Common myeloid progenitor, CD34-positive (primary cell): Measurements from ENCODE around the gene PTPRN2.

Source experiments
- CTCF ChIA-PET: fragments of 350-600 bp; sonication (Branson Sonifier 250); formaldehyde crosslinking; loops from one replicate; lab custom pipeline; 2021; ENCODE audit warnings: antibody characterized with exemption; lab: Charles Lee
- POLR2A ChIA-PET: fragments of 350-600 bp; sonication (Branson Sonifier 250); formaldehyde crosslinking; loops from one replicate; lab custom pipeline; 2021; ENCODE audit warnings: antibody characterized with exemption; lab: Charles Lee
- DNase-seq, 3 donors: peaks; one replicate each; pipeline versions ENCODE4 v3.0.0 to v3.0.0-alpha.2; 2013
- H3K27ac ChIP-seq, 2 experiments: 1 replicate in 1 of 2; 2 replicates in 1 of 2; pipeline ENCODE4 v1.7.0; 2013; ENCODE audit warnings: inconsistent platforms in 2 of 2, low read length in 2 of 2, mild to moderate bottlenecking in 2 of 2, low read depth in 1 of 2, moderate library complexity in 1 of 2; ENCODE audit not compliant: severe bottlenecking in 2 of 2, insufficient read depth in 1 of 2, poor library complexity in 1 of 2
- H3K27me3 ChIP-seq, 5 experiments: replicated peaks in 2 of 5; 1 replicate in 3 of 5; 2 replicates in 2 of 5; pipeline versions ENCODE4 v1.6.1 to v1.7.0; 2013; ENCODE audit warnings: low read length in 4 of 5, mild to moderate bottlenecking in 2 of 5, moderate library complexity in 2 of 5, inconsistent platforms in 1 of 5; ENCODE audit not compliant: insufficient read depth in 5 of 5, control insufficient read depth in 4 of 5
- H3K36me3 ChIP-seq, 4 experiments: 1 replicate in 2 of 4; 2 replicates in 2 of 4; pipeline versions ENCODE4 v1.6.1 to v1.7.0; 2013; ENCODE audit warnings: low read length in 3 of 4, control low read depth in 1 of 4, mild to moderate bottlenecking in 1 of 4; ENCODE audit not compliant: control insufficient read depth in 4 of 4, insufficient read depth in 4 of 4
- H3K4me1 ChIP-seq, 4 experiments: 1 replicate in 3 of 4; 2 replicates in 1 of 4; pipeline versions ENCODE4 v1.6.1 to v1.7.1; 2013; ENCODE audit warnings: low read length in 3 of 4, mild to moderate bottlenecking in 3 of 4, control low read depth in 1 of 4, inconsistent platforms in 1 of 4, moderate library complexity in 1 of 4; ENCODE audit not compliant: control insufficient read depth in 4 of 4, insufficient read depth in 4 of 4; ENCODE audit errors: control extremely low read depth in 1 of 4
- H3K4me3 ChIP-seq, 7 experiments: 1 replicate in 4 of 7; 2 replicates in 3 of 7; pipeline versions ENCODE4 v1.5.1 to v1.7.0; 2013; ENCODE audit warnings: mild to moderate bottlenecking in 7 of 7, low read length in 6 of 7, moderate library complexity in 6 of 7, inconsistent platforms in 2 of 7, low read depth in 2 of 7, control low read depth in 1 of 7; ENCODE audit not compliant: insufficient read depth in 4 of 7, control insufficient read depth in 1 of 7; ENCODE audit errors: extremely low read depth in 1 of 7
- H3K9me3 ChIP-seq, 5 experiments: 1 replicate in 4 of 5; 2 replicates in 1 of 5; pipeline versions ENCODE4 v1.6.1 to v1.7.1; 2013; ENCODE audit warnings: low read length in 4 of 5, mild to moderate bottlenecking in 2 of 5, inconsistent platforms in 1 of 5, low read depth in 1 of 5, moderate library complexity in 1 of 5; ENCODE audit not compliant: control insufficient read depth in 4 of 5, insufficient read depth in 2 of 5; ENCODE audit errors: control extremely low read depth in 1 of 5
- WGBS: methylation state at CpG from one replicate; pipeline ENCODE4 v1.1.5; 2013; ENCODE audit not compliant: insufficient coverage; 5-methylcytosine and 5-hydroxymethylcytosine counted together

PTPRN2 gene

GRCh38 chr7:157722137-157723060 is 865.2 kb downstream of the PTPRN2 start:
- WGBS, result 92% methylated on average over 29 of the region's 32 CpGs
- POLR2A ChIA-PET, result no interaction called here
- no peak for DNase-seq
- CTCF ChIA-PET, result no interaction called here
- Histone ChIP-seq H3K4me3 (no peak overlapping the region), H3K4me1 (no peaks in the 10 kb centered on the region), H3K27me3 (peaks cover 2 to 33% (median 13%) of the 10 kb centered on the region in 5 experiments), H3K36me3 (no peaks in the 10 kb centered on the region), H3K9me3 (no peaks in the 10 kb centered on the region), H3K27ac (no peak overlapping the region)

GRCh38 chr7:157721468-157722136 is 866.0 kb downstream of the PTPRN2 start:
- ChIA-PET CTCF (no interaction called here), POLR2A (no interaction called here)
- H3K9me3 ChIP-seq, result no peaks in the 10 kb centered on the region
- H3K27me3 ChIP-seq, result peaks cover 2 to 26% (median 13%) of the 10 kb centered on the region in 5 experiments
- H3K27ac ChIP-seq, result no peak overlapping the region
- WGBS, result 87% methylated on average over 22 of the region's 26 CpGs
- no peak for DNase-seq
- H3K4me3 ChIP-seq, result no peak overlapping the region
- no peaks in the 10 kb centered on the region for H3K36me3 ChIP-seq
- H3K4me1 ChIP-seq, result no peaks in the 10 kb centered on the region

- no peak for DNase-seq
- WGBS, result 96% methylated on average over 30 of the region's 36 CpGs
- H3K4me1 ChIP-seq, result no peaks in the 10 kb centered on the region
- H3K27ac ChIP-seq, result no peak overlapping the region
- no peak overlapping the region for H3K4me3 ChIP-seq
- H3K27me3 ChIP-seq, result peaks cover 2 to 26% (median 13%) of the 10 kb centered on the region in 5 experiments
- POLR2A ChIA-PET, result no interaction called here
- no peaks in the 10 kb centered on the region for H3K36me3 ChIP-seq
- CTCF ChIA-PET, result no interaction called here
- H3K9me3 ChIP-seq, result no peaks in the 10 kb centered on the region
These were observed 867.6 kb downstream of the PTPRN2 start for GRCh38 chr7:157719705-157720655.

DNA sequence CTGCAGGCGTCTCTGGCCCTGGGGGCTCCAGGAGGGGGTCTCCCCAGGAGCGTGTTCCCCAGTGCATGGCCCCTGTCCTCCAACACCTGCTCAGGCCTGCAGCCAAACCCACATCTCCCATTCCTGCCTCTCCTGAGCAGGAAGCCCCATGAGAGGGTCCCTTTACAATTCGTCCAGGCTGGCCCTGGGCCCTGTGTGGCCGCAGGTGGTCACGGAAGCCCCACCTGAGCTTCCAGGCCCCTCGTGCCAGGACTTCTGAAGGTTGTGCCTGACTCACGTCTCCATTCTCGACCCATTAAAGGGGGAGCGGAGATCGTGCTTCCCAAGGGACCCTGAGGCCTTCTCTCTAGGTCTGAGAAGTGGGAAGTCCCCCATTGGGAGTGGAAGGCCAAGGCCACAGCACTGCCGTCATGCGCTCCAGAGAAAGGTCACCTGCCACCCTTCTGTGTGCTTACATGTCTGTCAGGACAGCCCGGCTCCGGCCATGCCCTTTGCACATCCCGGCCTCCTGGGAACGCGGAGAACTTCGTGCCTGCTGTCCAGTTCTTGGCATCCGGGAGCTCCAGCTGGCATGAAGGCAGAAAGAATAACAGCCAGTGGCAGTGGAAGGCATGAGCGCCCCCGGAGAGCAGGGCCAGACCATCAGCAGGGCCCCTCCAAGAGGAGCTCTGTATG is 868.5 kb downstream of the PTPRN2 start:
- Histone ChIP-seq H3K4me1 (no peaks in the 10 kb centered on the region), H3K4me3 (no peak overlapping the region), H3K27ac (no peak overlapping the region), H3K36me3 (no peaks in the 10 kb centered on the region), H3K27me3 (peaks cover 2 to 25% (median 11%) of the 10 kb centered on the region in 5 experiments), H3K9me3 (no peaks in the 10 kb centered on the region)
- CTCF ChIA-PET, result no interaction called here
- POLR2A ChIA-PET, result no interaction called here
- 96% methylated on average over 19 of the region's 21 CpGs for WGBS
- no peak for DNase-seq

- no peak overlapping the region for H3K4me3 ChIP-seq
- no peaks in the 10 kb centered on the region for H3K36me3 ChIP-seq
- no peaks in the 10 kb centered on the region for H3K4me1 ChIP-seq
- no peaks in the 10 kb centered on the region for H3K9me3 ChIP-seq
- ChIA-PET POLR2A (no interaction called here), CTCF (no interaction called here)
- 94% methylated on average over 27 of the region's 27 CpGs for WGBS
- peaks cover 0 to 25% (median 6%) of the 10 kb centered on the region in 5 experiments for H3K27me3 ChIP-seq
- no peak for DNase-seq
- no peak overlapping the region for H3K27ac ChIP-seq
These were observed 869.2 kb downstream of the PTPRN2 start for GRCh38 chr7:157718303-157719007.
